Measurements from ENCODE around the gene CAND1. TPM values are rescaled to one million over a fixed set of nuclear protein-coding genes. Genes with fewer than 3 reads are reported as not detected.
"Not testable (repeated sequence)": the region's sequence is repeated elsewhere in the genome, so short reads cannot be mapped to it uniquely, and the experiment has no call there.

CAND1 gene
- total RNA-seq, 4 donors from 2014 or later: 88.5 to 127 (median 98.9) TPM

DNA sequence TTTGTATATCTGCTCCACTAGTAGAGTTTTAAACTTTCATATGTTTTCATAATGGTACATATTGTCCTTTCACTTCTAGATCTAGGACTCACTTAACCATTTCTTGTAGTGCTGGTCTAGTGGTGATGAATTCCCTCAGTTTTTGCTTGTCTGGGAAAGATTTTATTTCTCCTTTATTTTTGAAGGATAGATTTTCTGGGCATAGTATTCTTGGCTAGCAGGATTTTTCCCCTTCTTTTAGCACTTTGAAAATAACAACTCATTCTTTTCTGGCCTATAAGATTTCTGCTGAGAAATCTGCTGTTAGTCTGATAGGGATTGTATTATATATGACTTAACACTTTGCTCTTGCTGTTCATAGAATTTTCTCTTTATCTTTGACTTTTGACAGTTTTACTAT is 69.3 kb downstream of the CAND1 start:
- H3K36me3 ChIP-seq: no peaks in the 10 kb centered on the region
- no peak overlapping the region for H3K27ac ChIP-seq
- H3K9me3 ChIP-seq: no peaks in the 10 kb centered on the region
- no peaks in the 10 kb centered on the region for H3K27me3 ChIP-seq
- intact Hi-C loops (cut with DNase I): no loop called here
- H3K4me1 ChIP-seq: no peaks in the 10 kb centered on the region
- no peak overlapping the region for H3K4me3 ChIP-seq (replicated peaks in 1 of 3)
- no peak for DNase-seq
- no peak for TF ChIP-seq POLR2A (IDR thresholded peaks at IDR 0.05)
- TF ChIP-seq CTCF (IDR thresholded peaks at IDR 0.05): no peak

GRCh38 chr12:67339530-67339929 is 70.4 kb downstream of the CAND1 start:
- intact Hi-C loops (cut with DNase I): no loop called here

GRCh38 chr12:67341086-67341485 is 71.9 kb downstream of the CAND1 start:
- H3K27me3 ChIP-seq; DNase-seq; H3K4me3 ChIP-seq (replicated peaks in 1 of 3); H3K36me3 ChIP-seq; H3K4me1 ChIP-seq; H3K9me3 ChIP-seq; intact Hi-C loops (cut with DNase I); H3K27ac ChIP-seq: not testable (repeated sequence)
- 91 to 92% methylated on average over 14 of the region's 14 CpGs for WGBS, 2 donors

More at GRCh38 chr12:67339530-67339929, 70.4 kb downstream of the CAND1 start:
- DNase-seq: no peak
- TF ChIP-seq POLR2A (IDR thresholded peaks at IDR 0.05): no peak
- TF ChIP-seq CTCF (IDR thresholded peaks at IDR 0.05): no peak
- no peaks in the 10 kb centered on the region for H3K27me3 ChIP-seq
- 96 to 100% methylated on average over 1 of the region's 1 CpG for WGBS, 2 donors
- H3K9me3 ChIP-seq: no peaks in the 10 kb centered on the region
- no peaks in the 10 kb centered on the region for H3K4me1 ChIP-seq
- no peak overlapping the region for H3K27ac ChIP-seq
- H3K4me3 ChIP-seq (replicated peaks in 1 of 3): no peak overlapping the region
- no peaks in the 10 kb centered on the region for H3K36me3 ChIP-seq

DNA sequence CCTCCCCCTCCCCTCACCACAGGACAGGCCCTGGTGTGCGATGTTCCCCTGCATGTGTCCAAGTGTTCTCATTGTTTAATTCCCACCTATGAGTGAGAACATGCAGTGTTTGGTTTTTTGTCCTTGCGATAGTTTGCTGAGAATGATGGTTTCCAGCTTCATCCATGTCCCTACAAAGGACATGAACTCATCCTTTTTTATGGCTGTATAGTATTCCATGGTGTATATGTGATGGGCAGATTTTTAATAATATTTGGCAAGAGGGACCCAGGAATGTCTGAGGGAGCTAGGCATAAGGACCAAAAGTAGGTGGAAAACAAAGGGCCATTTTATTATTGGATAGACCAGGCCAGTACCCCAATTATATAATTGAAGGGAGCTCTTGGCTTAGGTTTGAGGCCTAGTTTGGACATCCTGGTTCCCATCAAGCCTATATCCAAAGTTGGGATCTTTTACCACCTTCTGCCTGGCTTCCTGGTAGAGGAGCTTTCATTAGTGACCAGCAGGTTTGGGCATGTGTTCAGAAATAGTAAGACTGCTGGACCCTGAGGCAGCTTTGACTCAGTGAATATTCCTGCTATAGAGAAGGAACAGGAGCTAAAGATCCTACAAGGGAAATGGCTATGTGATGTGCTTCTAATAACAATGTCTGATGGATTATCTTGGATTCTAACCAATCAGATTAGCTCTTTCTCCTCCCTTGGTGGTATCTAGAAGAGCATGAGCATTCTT is 76.0 kb downstream of the CAND1 start:
- Histone ChIP-seq H3K4me1 (no peaks in the 10 kb centered on the region), H3K36me3 (no peaks in the 10 kb centered on the region), H3K9me3 (no peaks in the 10 kb centered on the region), H3K27me3 (no peaks in the 10 kb centered on the region), H3K27ac (no peak overlapping the region), H3K4me3 (replicated peaks in 1 of 3) (no peak overlapping the region)
- 95 to 97% methylated on average over 2 of the region's 2 CpGs for WGBS, 2 donors
- no peak for DNase-seq
- intact Hi-C loops (cut with DNase I): no loop called here
- no peak for TF ChIP-seq CTCF (IDR thresholded peaks at IDR 0.05)
- TF ChIP-seq POLR2A (IDR thresholded peaks at IDR 0.05): no peak

DNA sequence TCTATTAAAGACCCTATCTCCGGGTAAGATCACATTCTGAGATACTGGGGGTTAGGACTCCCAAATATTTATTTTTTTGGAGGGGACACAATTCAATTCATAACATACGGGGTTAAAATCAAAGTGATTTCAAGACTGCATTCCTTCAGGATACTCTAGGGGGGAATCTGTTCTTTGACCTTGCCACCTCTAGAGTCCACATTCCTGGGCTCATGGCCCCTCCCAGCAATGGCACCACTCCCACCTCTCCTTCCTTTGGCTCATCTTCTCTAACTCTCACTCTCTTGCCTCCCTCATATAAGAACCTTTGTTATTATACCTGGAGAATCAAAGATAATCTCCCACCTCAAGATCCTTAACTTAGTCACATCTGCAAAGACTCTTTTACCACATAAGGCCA is 79.5 kb downstream of the CAND1 start:
- no peak overlapping the region for H3K27ac ChIP-seq
- H3K36me3 ChIP-seq: no peaks in the 10 kb centered on the region
- peaks cover 0 to under 1% of the 10 kb centered on the region in 2 donors for H3K4me1 ChIP-seq
- H3K27me3 ChIP-seq: no peaks in the 10 kb centered on the region
- intact Hi-C loops (cut with DNase I): no loop called here
- 92 to 95% methylated on average over 2 of the region's 2 CpGs for WGBS, 2 donors
- DNase-seq: no peak
- TF ChIP-seq POLR2A (IDR thresholded peaks at IDR 0.05): no peak
- no peak overlapping the region for H3K4me3 ChIP-seq (replicated peaks in 1 of 3)
- no peaks in the 10 kb centered on the region for H3K9me3 ChIP-seq

- Histone ChIP-seq H3K9me3 (no peaks in the 10 kb centered on the region), H3K27me3 (no peaks in the 10 kb centered on the region), H3K27ac (no peak overlapping the region), H3K4me3 (replicated peaks in 1 of 3) (no peak overlapping the region), H3K4me1 (peaks cover 26 to 38% of the 10 kb centered on the region in 2 donors), H3K36me3 (no peaks in the 10 kb centered on the region)
- intact Hi-C loops (cut with DNase I): no loop called here
- WGBS, 2 donors: 61 to 70% methylated on average over 2 of the region's 2 CpGs
- TF ChIP-seq POLR2A (IDR thresholded peaks at IDR 0.05) (no peak), CTCF (IDR thresholded peaks at IDR 0.05) (no peak)
- no peak for DNase-seq
These were observed 83.5 kb downstream of the CAND1 start for GRCh38 chr12:67352682-67353081.

All from thyroid gland (tissue), 4 donors.